Esophagus squamous epithelium (tissue), 5 donors: ENCODE measurements around the gene CSNK1G1. TPM values are rescaled to one million over a fixed set of nuclear protein-coding genes. Genes with fewer than 3 reads are reported as not detected.

Experiments used
- DNase-seq: peaks from one replicate; lab custom pipeline; 2025; lab: John Stamatoyannopoulos, UW
- H3K27ac ChIP-seq, 4 donors: fragments of 200-600 bp; sonication (generic); one replicate each; pipeline ENCODE4 v1.5.1; 2016 to 2019; ENCODE audit warnings: mild to moderate bottlenecking in 1 of 4
- H3K27me3 ChIP-seq, 4 donors: fragments of 200-600 bp; sonication (generic); 1 replicate in 3 of 4; 2 replicates in 1 of 4; pipeline versions ENCODE4 v1.5.1 to v1.6.0; 2017 to 2021; ENCODE audit warnings: antibody characterized with exemption in 1 of 4
- H3K36me3 ChIP-seq, 3 donors: fragments of 200-600 bp; sonication (generic); one replicate each; pipeline ENCODE4 v1.5.1; 2016 to 2019
- H3K4me1 ChIP-seq, 3 donors: fragments of 200-600 bp; sonication (generic); one replicate each; pipeline ENCODE4 v1.5.1; 2017 to 2019
- H3K4me3 ChIP-seq, 4 donors: fragments of 200-600 bp; sonication (generic); 1 replicate in 3 of 4; 2 replicates in 1 of 4; pipeline ENCODE4 v1.5.1; 2016 to 2019; ENCODE audit warnings: mild to moderate bottlenecking in 2 of 4, moderate library complexity in 1 of 4
- H3K9me3 ChIP-seq, 3 donors: fragments of 200-600 bp; sonication (generic); one replicate each; pipeline ENCODE4 v1.5.1; 2016 to 2019
- POLR2A ChIP-seq, 4 donors: fragments of 450-650 bp; IDR thresholded peaks; one replicate each; pipeline ENCODE4 v1.6.1; 2017; ENCODE audit warnings: antibody characterized with exemption in 4 of 4, mild to moderate bottlenecking in 4 of 4, moderate library complexity in 3 of 4
- WGBS, 2 donors: methylation state at CpG; one replicate each; pipeline ENCODE4 v1.1.5; 2018; 5-methylcytosine and 5-hydroxymethylcytosine counted together
- intact Hi-C: fragments of 100-400 bp; cut with DNase I; formaldehyde crosslinking; loops from one replicate; pipeline ENCODE4 v1.15.0; 2022
- total RNA-seq, 4 donors: library from RNA; depleted of rRNA; stranded (reverse); fragments of >200 nt; gene quantifications; one replicate each; pipeline ENCODE4 v1.1.0, GENCODE V29; 2016
- TF ChIP-seq, protein P1 (sequence below), 6 experiments: fragments of 450-650 bp in 4 of 6; fragments of 200-600 bp in 2 of 6; sonication (generic) in 2 of 6; IDR thresholded peaks; one replicate each; pipeline ENCODE4 v1.5.1; 2016 to 2019; ENCODE audit warnings: antibody characterized with exemption in 6 of 6, mild to moderate bottlenecking in 4 of 6, moderate library complexity in 4 of 6
- donor health status: DM: yes; HTN: yes; CAD: no.

The CSNK1G1 gene
- total RNA-seq, 4 donors from 2014 or later: 15.0 to 21.4 (median 16.8) TPM

DNA sequence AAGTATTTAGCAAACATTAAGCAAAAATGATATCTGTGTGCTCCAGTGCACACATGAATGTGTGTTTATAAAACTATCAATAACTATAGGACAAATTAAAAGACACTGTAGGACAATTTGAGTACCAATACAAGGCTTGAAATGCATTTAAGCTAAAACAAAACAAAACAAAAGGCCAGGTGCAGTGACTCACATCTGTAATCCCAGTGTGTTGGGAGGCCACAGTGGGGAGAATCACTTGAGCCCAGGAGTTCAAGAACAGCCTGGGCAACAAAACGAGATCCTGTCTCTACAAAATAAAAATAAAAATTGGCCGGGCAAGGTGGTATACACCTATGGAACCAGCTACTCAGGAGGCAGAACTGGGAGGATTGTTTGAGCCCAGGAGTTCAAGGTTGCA is 50.7 kb downstream of the CSNK1G1 start:
- Histone ChIP-seq H3K36me3 (peaks cover 0 to 13% (median 0%) of the 10 kb centered on the region in 3 donors), H3K27ac (no peak overlapping the region), H3K9me3 (no peaks in the 10 kb centered on the region), H3K27me3 (no peaks in the 10 kb centered on the region), H3K4me1 (no peaks in the 10 kb centered on the region), H3K4me3 (no peak overlapping the region)
- WGBS, 2 donors: 75 to 77% methylated on average over 2 of the region's 2 CpGs
- no peak for TF ChIP-seq POLR2A (IDR thresholded peaks at IDR 0.05)
- TF ChIP-seq, protein P1, sequence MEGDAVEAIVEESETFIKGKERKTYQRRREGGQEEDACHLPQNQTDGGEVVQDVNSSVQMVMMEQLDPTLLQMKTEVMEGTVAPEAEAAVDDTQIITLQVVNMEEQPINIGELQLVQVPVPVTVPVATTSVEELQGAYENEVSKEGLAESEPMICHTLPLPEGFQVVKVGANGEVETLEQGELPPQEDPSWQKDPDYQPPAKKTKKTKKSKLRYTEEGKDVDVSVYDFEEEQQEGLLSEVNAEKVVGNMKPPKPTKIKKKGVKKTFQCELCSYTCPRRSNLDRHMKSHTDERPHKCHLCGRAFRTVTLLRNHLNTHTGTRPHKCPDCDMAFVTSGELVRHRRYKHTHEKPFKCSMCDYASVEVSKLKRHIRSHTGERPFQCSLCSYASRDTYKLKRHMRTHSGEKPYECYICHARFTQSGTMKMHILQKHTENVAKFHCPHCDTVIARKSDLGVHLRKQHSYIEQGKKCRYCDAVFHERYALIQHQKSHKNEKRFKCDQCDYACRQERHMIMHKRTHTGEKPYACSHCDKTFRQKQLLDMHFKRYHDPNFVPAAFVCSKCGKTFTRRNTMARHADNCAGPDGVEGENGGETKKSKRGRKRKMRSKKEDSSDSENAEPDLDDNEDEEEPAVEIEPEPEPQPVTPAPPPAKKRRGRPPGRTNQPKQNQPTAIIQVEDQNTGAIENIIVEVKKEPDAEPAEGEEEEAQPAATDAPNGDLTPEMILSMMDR (IDR thresholded peaks at IDR 0.05): no peak
- DNase-seq: no peak
- intact Hi-C loops: no loop called here

- H3K9me3 ChIP-seq: no peaks in the 10 kb centered on the region
- DNase-seq: no peak
- intact Hi-C loops: no loop called here
- H3K27ac ChIP-seq: no peak overlapping the region
- TF ChIP-seq, protein P1 (IDR thresholded peaks at IDR 0.05): no peak
- TF ChIP-seq POLR2A (IDR thresholded peaks at IDR 0.05): no peak
- H3K36me3 ChIP-seq: no peaks in the 10 kb centered on the region
- no peak overlapping the region for H3K4me3 ChIP-seq
- no peaks in the 10 kb centered on the region for H3K4me1 ChIP-seq
- H3K27me3 ChIP-seq: no peaks in the 10 kb centered on the region
- WGBS, 2 donors: 78 to 80% methylated on average over 2 of the region's 2 CpGs
These were observed 66.4 kb downstream of the CSNK1G1 start for GRCh38 chr15:64289550-64289949.

DNA sequence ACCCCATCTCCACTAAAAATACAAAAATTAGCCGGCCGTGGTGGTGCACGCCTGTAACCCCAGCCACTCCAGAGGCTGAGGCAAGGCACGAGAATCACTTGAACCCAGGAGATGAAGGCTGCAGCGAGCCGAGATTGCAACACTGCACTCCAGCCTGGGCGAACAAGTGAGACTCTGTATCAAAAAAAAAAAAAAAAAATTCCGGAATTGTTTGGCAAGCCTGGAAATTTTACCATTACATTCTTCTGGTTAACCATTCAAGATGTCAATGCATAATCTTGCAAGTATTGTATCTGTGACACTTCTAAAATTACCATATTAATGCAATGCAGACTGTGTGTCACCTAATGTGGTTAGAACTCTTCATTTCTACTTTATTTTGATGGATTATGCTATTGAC is 67.0 kb downstream of the CSNK1G1 start:
- TF ChIP-seq, protein P1 (IDR thresholded peaks at IDR 0.05): no peak
- no peak for TF ChIP-seq POLR2A (IDR thresholded peaks at IDR 0.05)
- H3K9me3 ChIP-seq: no peaks in the 10 kb centered on the region
- no peak overlapping the region for H3K4me3 ChIP-seq
- H3K27me3 ChIP-seq: no peaks in the 10 kb centered on the region
- H3K4me1 ChIP-seq: peaks cover 0 to 3% (median 0%) of the 10 kb centered on the region in 3 donors
- 92 to 93% methylated on average over 8 of the region's 8 CpGs for WGBS, 2 donors
- intact Hi-C loops: no loop called here
- no peak overlapping the region for H3K27ac ChIP-seq
- no peak for DNase-seq
- no peaks in the 10 kb centered on the region for H3K36me3 ChIP-seq

DNA sequence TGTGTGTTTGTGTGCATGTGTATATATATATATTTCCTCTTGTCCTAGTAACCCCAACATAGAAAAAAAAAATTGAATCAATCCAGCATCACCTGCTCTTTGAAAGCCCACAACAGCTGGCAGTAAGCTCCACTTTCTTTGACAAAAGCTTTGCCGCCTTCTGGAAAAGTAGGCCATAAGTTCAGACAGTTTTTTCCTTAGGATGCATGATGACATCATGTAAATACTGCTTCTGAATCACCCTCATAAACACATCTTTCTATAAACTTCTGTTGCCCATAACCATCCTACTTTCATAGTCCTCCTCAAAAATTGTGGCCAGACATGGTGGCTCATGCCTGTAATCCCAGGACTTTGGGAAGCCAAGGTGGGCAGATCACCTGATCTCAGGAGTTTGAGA is 67.4 kb downstream of the CSNK1G1 start:
- 86 to 91% methylated on average over 1 of the region's 1 CpG for WGBS, 2 donors
- Histone ChIP-seq H3K36me3 (no peaks in the 10 kb centered on the region), H3K4me3 (no peak overlapping the region), H3K4me1 (peaks cover 0 to 5% (median 0%) of the 10 kb centered on the region in 3 donors), H3K9me3 (no peaks in the 10 kb centered on the region), H3K27me3 (no peaks in the 10 kb centered on the region), H3K27ac (no peak overlapping the region)
- intact Hi-C loops: no loop called here
- TF ChIP-seq, protein P1 (IDR thresholded peaks at IDR 0.05): no peak
- TF ChIP-seq POLR2A (IDR thresholded peaks at IDR 0.05): no peak
- DNase-seq: no peak

GRCh38 chr15:64287953-64288352 is 68.0 kb downstream of the CSNK1G1 start:
- H3K4me1 ChIP-seq: peaks cover 0 to 5% (median 0%) of the 10 kb centered on the region in 3 donors
- no peak for TF ChIP-seq POLR2A (IDR thresholded peaks at IDR 0.05)
- TF ChIP-seq, protein P1 (IDR thresholded peaks at IDR 0.05): no peak
- H3K9me3 ChIP-seq: no peaks in the 10 kb centered on the region
- no peaks in the 10 kb centered on the region for H3K36me3 ChIP-seq
- 85 to 96% methylated on average over 1 of the region's 1 CpG for WGBS, 2 donors
- H3K27ac ChIP-seq: no peak overlapping the region
- no peak overlapping the region for H3K4me3 ChIP-seq
- intact Hi-C loops: no loop called here
- DNase-seq: no peak
- no peaks in the 10 kb centered on the region for H3K27me3 ChIP-seq
